Type B pancreatic cell (in vitro differentiated cells): ENCODE measurements around the gene BAIAP2. TPM values are rescaled to one million over a fixed set of nuclear protein-coding genes. Genes with fewer than 3 reads are reported as not detected.

ENCODE experiments used
- DNase-seq: peaks from one replicate; pipeline ENCODE4 v3.0.0; 2021; ENCODE audit warnings: mixed read lengths; ENCODE audit not compliant: unreplicated experiment; ENCODE audit errors: extremely low spot score
- H3K27ac Mint-ChIP-seq: 2 replicates; pipeline ENCODE4 v1.8.0; 2021; ENCODE audit warnings: mild to moderate bottlenecking, mixed read lengths
- H3K27me3 Mint-ChIP-seq: 2 replicates; pipeline ENCODE4 v1.8.0; 2021; ENCODE audit warnings: mixed read lengths
- H3K36me3 Mint-ChIP-seq: 2 replicates; pipeline ENCODE4 v1.8.0; 2021; ENCODE audit warnings: mixed read lengths
- H3K4me1 Mint-ChIP-seq: one replicate; pipeline ENCODE4 v1.8.0; 2021; ENCODE audit warnings: mixed read lengths; ENCODE audit not compliant: unreplicated experiment
- H3K4me3 Mint-ChIP-seq: 2 replicates; pipeline ENCODE4 v1.8.0; 2021; ENCODE audit warnings: mild to moderate bottlenecking, mixed read lengths
- H3K9me3 Mint-ChIP-seq: 2 replicates; pipeline ENCODE4 v1.8.0; 2021; ENCODE audit warnings: mixed read lengths
- total RNA-seq: library from RNA; stranded (reverse); gene quantifications from 2 replicates; pipeline ENCODE4 v1.2.1, GENCODE V29; 2021; ENCODE audit warnings: low replicate concordance
- TF ChIP-seq, protein P1 (sequence below): fragments of 200-600 bp; sonication (generic); conservative IDR thresholded peaks from 2 replicates; pipeline ENCODE4 v1.5.0; 2021; ENCODE audit warnings: antibody characterized with exemption, mild to moderate bottlenecking

The BAIAP2 gene
- total RNA-seq, 1 donor from 2014 or later = 62.7 TPM

DNA sequence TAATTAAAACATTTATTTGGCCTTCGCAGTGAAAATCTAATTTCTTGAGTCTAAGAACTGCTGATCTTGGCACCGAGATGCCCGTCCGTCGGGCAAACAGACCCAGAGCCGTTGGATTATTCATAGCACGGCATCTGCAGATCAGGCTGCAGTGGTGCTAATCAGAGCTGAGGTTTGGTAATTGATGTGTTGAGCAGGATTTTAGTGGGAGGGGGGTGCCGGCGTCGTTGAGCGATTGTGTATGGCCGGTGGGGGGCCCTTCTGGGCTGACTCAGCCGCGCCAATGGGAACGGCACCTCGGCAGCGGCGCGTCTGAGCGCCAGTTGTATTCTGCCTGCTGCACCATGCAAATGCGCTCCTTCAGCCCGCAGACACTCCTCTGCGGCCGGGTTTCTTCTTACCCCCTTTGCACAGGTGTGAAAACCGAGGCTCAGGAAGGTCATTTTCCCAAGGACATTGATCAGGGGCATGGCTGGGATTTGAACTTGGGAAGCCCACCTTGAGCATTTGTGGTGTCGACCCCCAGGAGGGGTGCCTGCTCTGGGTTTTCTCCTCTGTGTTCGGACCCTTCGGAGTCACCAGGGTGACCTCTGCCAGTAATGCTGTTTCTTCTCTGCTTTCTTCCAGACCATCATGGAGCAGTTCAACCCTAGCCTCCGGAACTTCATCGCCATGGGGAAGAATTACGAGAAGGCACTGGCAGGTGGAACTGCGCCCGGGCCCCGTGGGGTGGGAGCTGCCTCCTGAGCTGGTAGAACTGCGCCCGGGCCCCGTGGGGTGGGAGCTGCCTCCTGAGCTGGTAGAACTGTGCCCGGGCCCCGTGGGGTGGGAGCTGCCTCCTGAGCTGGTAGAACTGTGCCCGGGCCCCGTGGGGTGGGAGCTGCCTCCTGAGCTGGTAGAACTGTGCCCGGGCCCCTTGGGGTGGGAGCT lies 18.4 kb downstream of the BAIAP2 start:
- DNase-seq = no peak
- Mint-ChIP-seq H3K4me3 (peak overlapping the region; percentile 75), H3K36me3 (peaks cover 6% of the 10 kb centered on the region), H3K27me3 (no peaks in the 10 kb centered on the region), H3K9me3 (no peaks in the 10 kb centered on the region), H3K4me1 (peaks cover 34% of the 10 kb centered on the region), H3K27ac (peak overlapping the region; percentile 86)
- TF ChIP-seq, protein P1, sequence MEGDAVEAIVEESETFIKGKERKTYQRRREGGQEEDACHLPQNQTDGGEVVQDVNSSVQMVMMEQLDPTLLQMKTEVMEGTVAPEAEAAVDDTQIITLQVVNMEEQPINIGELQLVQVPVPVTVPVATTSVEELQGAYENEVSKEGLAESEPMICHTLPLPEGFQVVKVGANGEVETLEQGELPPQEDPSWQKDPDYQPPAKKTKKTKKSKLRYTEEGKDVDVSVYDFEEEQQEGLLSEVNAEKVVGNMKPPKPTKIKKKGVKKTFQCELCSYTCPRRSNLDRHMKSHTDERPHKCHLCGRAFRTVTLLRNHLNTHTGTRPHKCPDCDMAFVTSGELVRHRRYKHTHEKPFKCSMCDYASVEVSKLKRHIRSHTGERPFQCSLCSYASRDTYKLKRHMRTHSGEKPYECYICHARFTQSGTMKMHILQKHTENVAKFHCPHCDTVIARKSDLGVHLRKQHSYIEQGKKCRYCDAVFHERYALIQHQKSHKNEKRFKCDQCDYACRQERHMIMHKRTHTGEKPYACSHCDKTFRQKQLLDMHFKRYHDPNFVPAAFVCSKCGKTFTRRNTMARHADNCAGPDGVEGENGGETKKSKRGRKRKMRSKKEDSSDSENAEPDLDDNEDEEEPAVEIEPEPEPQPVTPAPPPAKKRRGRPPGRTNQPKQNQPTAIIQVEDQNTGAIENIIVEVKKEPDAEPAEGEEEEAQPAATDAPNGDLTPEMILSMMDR = no peak

DNA sequence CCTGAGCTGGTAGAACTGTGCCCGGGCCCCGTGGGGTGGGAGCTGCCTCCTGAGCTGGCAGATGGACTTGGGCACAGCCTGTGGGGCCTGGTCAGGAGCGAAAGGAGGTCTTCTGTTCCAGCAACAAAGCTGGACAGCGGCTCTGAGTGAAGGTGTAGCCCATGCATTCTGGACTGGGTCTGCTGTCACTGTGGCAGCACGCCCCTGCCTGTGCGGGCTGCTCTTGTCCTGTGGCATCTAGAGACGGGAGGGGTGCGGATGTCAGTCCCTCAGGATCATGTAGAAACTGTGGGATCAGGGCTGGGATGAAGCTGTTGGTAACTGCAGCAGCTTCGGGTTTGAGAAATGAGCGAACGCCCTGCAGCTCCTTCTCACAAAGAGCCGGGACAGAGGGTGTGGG lies 19.4 kb downstream of the BAIAP2 start:
- Mint-ChIP-seq H3K36me3 (peaks cover 6% of the 10 kb centered on the region), H3K27me3 (no peaks in the 10 kb centered on the region), H3K27ac (peak overlapping the region; percentile 83), H3K4me3 (no peak overlapping the region), H3K9me3 (no peaks in the 10 kb centered on the region), H3K4me1 (peaks cover 31% of the 10 kb centered on the region)
- TF ChIP-seq, protein P1 = no peak
- DNase-seq = no peak

DNA sequence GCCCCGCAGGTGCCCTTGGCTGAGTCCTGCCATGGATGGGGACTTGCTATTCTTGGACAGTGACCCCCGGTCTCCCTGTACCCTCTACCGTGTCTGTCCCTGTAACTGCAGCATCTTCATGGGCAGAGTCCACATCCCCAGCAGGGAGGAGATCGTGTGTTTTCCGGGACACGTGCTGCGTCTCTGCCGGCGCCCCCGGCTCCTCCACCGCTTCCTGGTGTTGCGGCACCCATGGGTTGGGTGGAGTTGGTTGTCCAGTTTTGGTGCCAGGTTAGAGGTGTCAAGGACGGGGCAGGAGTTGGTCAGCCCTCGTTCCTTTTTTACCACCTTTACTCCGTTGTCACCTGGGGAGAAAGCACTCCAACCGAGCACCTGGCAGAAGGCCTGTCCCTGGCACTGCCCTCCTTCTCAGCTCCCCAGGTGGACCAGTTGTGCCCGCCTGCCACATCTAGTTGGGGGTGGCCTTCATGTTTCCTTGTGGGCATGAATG lies 20.0 kb downstream of the BAIAP2 start:
- TF ChIP-seq, protein P1 = no peak
- DNase-seq = no peak
- Mint-ChIP-seq H3K4me3 (no peak overlapping the region), H3K4me1 (peaks cover 33% of the 10 kb centered on the region), H3K9me3 (no peaks in the 10 kb centered on the region), H3K36me3 (peaks cover 6% of the 10 kb centered on the region), H3K27me3 (no peaks in the 10 kb centered on the region), H3K27ac (peak overlapping the region; percentile 83)

DNA sequence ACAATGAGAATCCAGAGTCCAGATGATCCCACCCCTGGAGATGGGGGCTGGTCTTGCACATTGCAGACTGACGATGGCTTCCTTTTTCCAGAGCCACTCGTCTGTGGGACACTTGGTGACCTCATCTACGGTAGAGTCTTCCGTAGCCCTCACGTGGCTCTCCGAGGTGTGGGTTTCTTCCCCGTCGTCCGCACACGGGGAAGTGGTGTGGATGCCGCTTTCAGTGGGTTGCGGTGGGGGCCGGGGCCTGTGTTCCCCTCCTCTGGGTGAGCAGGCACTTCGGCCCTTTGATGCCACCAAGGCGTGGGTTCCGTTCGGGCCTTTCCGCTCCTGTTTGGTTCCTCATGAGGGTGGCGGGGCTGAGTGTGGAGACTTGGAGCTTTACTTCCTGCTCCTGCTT lies 21.4 kb downstream of the BAIAP2 start:
- DNase-seq = no peak
- no peak overlapping the region for H3K27ac Mint-ChIP-seq
- H3K9me3 Mint-ChIP-seq = no peaks in the 10 kb centered on the region
- no peak overlapping the region for H3K4me3 Mint-ChIP-seq
- H3K4me1 Mint-ChIP-seq = peaks cover 36% of the 10 kb centered on the region
- TF ChIP-seq, protein P1 = no peak
- peaks cover 14% of the 10 kb centered on the region for H3K36me3 Mint-ChIP-seq
- no peaks in the 10 kb centered on the region for H3K27me3 Mint-ChIP-seq

DNA sequence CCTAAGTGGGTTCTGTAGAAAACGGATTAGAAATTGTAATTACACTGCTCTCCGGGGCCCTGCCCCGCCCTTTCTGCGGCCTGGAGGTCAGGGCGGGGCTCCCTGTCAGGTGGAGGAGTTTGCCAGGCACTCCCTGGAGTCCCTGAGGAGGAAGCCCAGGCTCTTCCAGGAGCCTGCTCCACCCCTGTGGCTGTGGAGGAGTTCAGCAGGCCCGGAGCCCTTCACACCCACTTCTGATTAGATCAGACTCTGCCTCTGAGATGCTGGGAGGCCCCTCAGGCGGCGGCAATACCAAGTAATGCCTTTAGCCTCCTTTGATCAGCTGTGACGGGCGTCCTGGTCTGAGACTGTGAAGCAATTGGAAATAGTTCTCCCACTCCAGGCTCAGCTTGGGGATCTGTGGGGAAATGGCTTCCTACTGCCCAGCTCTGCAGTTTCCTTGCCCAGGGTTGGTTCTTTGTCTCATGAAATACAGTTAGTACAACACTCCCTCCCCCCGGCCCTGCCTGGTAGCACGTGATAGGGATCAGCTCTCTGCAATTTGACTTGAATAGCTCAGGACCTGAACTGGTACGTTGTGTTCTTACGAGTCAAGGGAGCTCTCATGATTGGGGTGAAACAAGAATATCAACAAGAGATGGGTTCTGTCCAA lies 22.3 kb downstream of the BAIAP2 start:
- DNase-seq = no peak
- peaks cover 18% of the 10 kb centered on the region for H3K36me3 Mint-ChIP-seq
- peak overlapping the region; percentile 99 for H3K27ac Mint-ChIP-seq
- TF ChIP-seq, protein P1 = no peak
- H3K9me3 Mint-ChIP-seq = no peaks in the 10 kb centered on the region
- H3K4me1 Mint-ChIP-seq = peaks cover 37% of the 10 kb centered on the region
- no peaks in the 10 kb centered on the region for H3K27me3 Mint-ChIP-seq
- peak overlapping the region; percentile 73 for H3K4me3 Mint-ChIP-seq
